ENCODE data around the gene FAM118B. TPM values are rescaled to one million over a fixed set of nuclear protein-coding genes. Genes with fewer than 3 reads are reported as not detected.
A peak's percentile ranks its signal among the peaks of the same experiment; 100 is the strongest.

FAM118B gene
- total and polyA plus RNA-seq, 2 of the 8 experiments (the other 6 are each of a cell fraction or from before 2014, with no cell fraction given) = 25.3 to 48.3 TPM

DNA sequence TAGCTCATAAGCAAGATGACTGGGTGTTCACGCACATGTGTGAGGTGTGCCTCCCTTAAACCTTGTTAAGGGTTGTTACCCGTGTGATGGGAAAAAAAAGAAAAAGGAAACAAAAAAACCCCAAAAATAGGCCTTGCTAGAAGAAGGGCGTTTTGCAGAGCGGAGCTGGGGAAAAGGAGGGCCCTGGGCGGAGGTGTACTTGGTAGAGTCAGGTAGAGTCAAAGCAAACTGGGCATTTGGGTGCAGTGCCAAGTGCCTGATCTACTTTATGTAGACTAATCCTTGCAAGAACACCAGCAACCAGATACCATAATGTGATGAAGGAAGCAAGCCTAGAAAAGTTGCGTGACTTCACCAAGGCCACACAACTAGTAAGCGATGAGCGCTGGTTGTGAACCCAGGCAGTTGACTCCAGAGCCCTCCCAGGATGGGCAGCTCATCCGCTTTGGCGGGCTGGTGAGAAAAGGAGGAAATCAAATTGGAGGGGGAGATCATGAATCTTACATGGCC, 70.1 kb downstream of the FAM118B start:
- CTCF ChIA-PET (ENCODE audit: partially characterized antibody) = interaction anchor here (0.6 to 1.6 kb wide), 2 partner anchors 11 to 326 kb away, joined by 3 read pairs; no protein-coding TSS in a partner anchor
- FAIRE-seq = no peak
- TF ChIP-seq TEAD4 (IDR thresholded peaks at IDR 0.05; ENCODE audit: low read depth, low read length) (no peak), ATF3 (IDR thresholded peaks at IDR 0.05; ENCODE audit: insufficient read depth, low read depth, low read length) (no peak), RXRA (IDR thresholded peaks at IDR 0.05; ENCODE audit: insufficient read depth, low read depth, low read length) (no peak), POLR2A (IDR thresholded peaks at IDR 0.05; ENCODE audit: control extremely low read depth in 1 of 2, low read depth in 2 of 2, low read length in 2 of 2) (no peak), SP1 (IDR thresholded peaks at IDR 0.05; ENCODE audit: low read depth, low read length) (no peak), TAF1 (IDR thresholded peaks at IDR 0.05; ENCODE audit: low read depth, low read length) (no peak), CHD1 (IDR thresholded peaks at IDR 0.05; ENCODE audit: low read depth, low read length) (no peak), RAD21 (IDR thresholded peaks at IDR 0.05 in 1 of 2, conservative IDR thresholded peaks at IDR 0.05 in 1 of 2; ENCODE audit: low read depth in 2 of 2, low read length in 2 of 2) (no peak), BACH1 (IDR thresholded peaks at IDR 0.05; ENCODE audit: low read length) (no peak), SIN3A (conservative IDR thresholded peaks at IDR 0.05 in 1 of 2, IDR thresholded peaks at IDR 0.05 in 1 of 2; ENCODE audit: low read depth in 1 of 2, low read length in 2 of 2) (no peak), POLR2AphosphoS5 (IDR thresholded peaks at IDR 0.05; ENCODE audit: low read depth, low read length) (no peak), SAP30 (IDR thresholded peaks at IDR 0.05; ENCODE audit: insufficient read depth, insufficient replicate concordance, low read length) (no peak)

More for the DNA sequence above, 70.1 kb downstream of the FAM118B start:
- Histone ChIP-seq H3K14ac (ENCODE audit: insufficient read length) (no peak overlapping the region), H3K27ac (ENCODE audit: low read depth, low read length) (no peak overlapping the region), H3K9ac (replicated peaks in 1 of 4; ENCODE audit: extremely low read depth in 1 of 4, low read depth in 3 of 4, low read length in 3 of 4) (no peak overlapping the region), H3K23ac (ENCODE audit: insufficient read length) (no peak overlapping the region), H3K18ac (ENCODE audit: extremely low read depth, low read length) (no peak overlapping the region), H3K4me1 (replicated peaks in 1 of 4; ENCODE audit: control insufficient read depth in 3 of 4, insufficient read depth in 4 of 4, low read length in 3 of 4) (peaks cover 0 to 6% (median 4%) of the 10 kb centered on the region in 4 experiments; a peak in 4 of 7 replicates), H4K20me1 (replicated peaks in 1 of 2; ENCODE audit: control insufficient read depth in 1 of 2, insufficient read depth in 2 of 2, low read length in 2 of 2) (no peaks in the 10 kb centered on the region), H3K9me3 (ENCODE audit: insufficient read depth in 2 of 2, low read depth in 1 of 2, low read length in 1 of 2) (no peaks in the 10 kb centered on the region), H4K91ac (replicated peaks; ENCODE audit: insufficient read length, low read length) (no peak overlapping the region), H2BK120ac (replicated peaks; ENCODE audit: low read depth, low read length) (no peak overlapping the region), H2BK12ac (ENCODE audit: low read depth, low read length) (no peak overlapping the region), H3K56ac (replicated peaks; ENCODE audit: insufficient read length, low read depth, low read length) (no peak overlapping the region), H4K8ac (ENCODE audit: extremely low read depth, insufficient read depth, low read length) (peak overlapping the region; percentile 54; the same call in 1 of the 2 replicates), H2BK20ac (ENCODE audit: low read length) (no peak overlapping the region), H3K4me2 (ENCODE audit: insufficient read depth in 1 of 2, low read depth in 2 of 2, low read length in 2 of 2) (peak overlapping the region; percentile 80 to 94; a peak in 3 of 4 replicates), H3K27me3 (replicated peaks in 1 of 4; ENCODE audit: control insufficient read depth in 3 of 4, extremely low read depth in 1 of 4, insufficient read depth in 3 of 4, low read length in 3 of 4) (peaks cover 0 to 5% (median 2%) of the 10 kb centered on the region in 4 experiments; a peak in 4 of 7 replicates), H3K4me3 (ENCODE audit: extremely low read depth in 1 of 4, insufficient read depth in 2 of 4, low read depth in 3 of 4, low read length in 4 of 4) (peak overlapping the region in 1 of 4 experiments; percentile 91; a peak in 1 of 8 replicates), H3K23me2 (ENCODE audit: low read depth, low read length) (peaks cover 13% of the 10 kb centered on the region), H2AFZ (ENCODE audit: low read length) (peak overlapping the region; percentile 93), H4K5ac (ENCODE audit: insufficient read length, low read depth, low read length) (no peak overlapping the region), H3K4ac (replicated peaks; ENCODE audit: insufficient read length, low read depth, low read length) (no peak overlapping the region), H2AK5ac (ENCODE audit: low read depth, low read length) (no peak overlapping the region), H2BK15ac (ENCODE audit: low read length) (no peak overlapping the region), H3K79me1 (ENCODE audit: low read depth, low read length) (peaks cover 2% of the 10 kb centered on the region; the same call in 1 of the 2 replicates), H3K79me2 (ENCODE audit: control insufficient read depth in 1 of 2, insufficient read depth in 2 of 2, low read length in 2 of 2) (no peaks in the 10 kb centered on the region), H2BK5ac (ENCODE audit: low read depth, low read length) (no peak overlapping the region), H3K36me3 (ENCODE audit: control insufficient read depth in 2 of 4, insufficient read depth in 4 of 4, low read length in 3 of 4) (peaks cover 2 to 11% (median 5%) of the 10 kb centered on the region in 4 experiments; a peak in 6 of 8 replicates)
- 87% methylated on average over 10 of the region's 10 CpGs; no CpG with 5 or more reads in 1 of the 2 experiments for WGBS, 2 experiments (ENCODE audit: extremely low coverage in 1 of 2, insufficient coverage in 1 of 2, insufficient read length in 1 of 2, insufficient replicate concordance in 2 of 2, low coverage in 1 of 2, low lambda C conversion rate in 2 of 2, missing lambda C conversion rate in 1 of 2)
- no peak for DNase-seq (ENCODE audit: low read depth in 1 of 2, low spot score in 2 of 2)
- POLR2A ChIA-PET (ENCODE audit: partially characterized antibody) = interaction anchor here (0.6 to 4.6 kb wide), 10 partner anchors 8 to 70 kb away, joined by 3 to 75 read pairs (median 7); partner anchors contain the start of genes DCPS, FAM118B, FOXRED1 and RPUSD4
